ENCODE measurements around the gene OR10V1.

The OR10V1 gene

GRCh38 chr11:59671471-59671870 is 42.2 kb downstream of the OR10V1 start:
- no peak for TF ChIP-seq TAF1 (IDR thresholded peaks at IDR 0.05; ENCODE audit: borderline replicate concordance, insufficient read depth, low read length)
- TF ChIP-seq POLR2AphosphoS5 (IDR thresholded peaks at IDR 0.05; ENCODE audit: low read depth, low read length), result no peak
- TF ChIP-seq SIN3A (IDR thresholded peaks at IDR 0.05; ENCODE audit: borderline replicate concordance, insufficient read depth, low read length), result no peak
- TF ChIP-seq REST (IDR thresholded peaks at IDR 0.05; ENCODE audit: insufficient read depth in 1 of 2, low read depth in 2 of 2, low read length in 2 of 2), result no peak
- no peak for TF ChIP-seq FOXP2 (optimal IDR thresholded peaks at IDR 0.05; ENCODE audit: borderline replicate concordance, extremely low read depth, extremely low read length, insufficient read depth)

GRCh38 chr11:59669611-59670009 is 44.0 kb downstream of the OR10V1 start:
- TF ChIP-seq REST (IDR thresholded peaks at IDR 0.05; ENCODE audit: insufficient read depth in 1 of 2, low read depth in 2 of 2, low read length in 2 of 2), result no peak
- no peak for TF ChIP-seq TAF1 (IDR thresholded peaks at IDR 0.05; ENCODE audit: borderline replicate concordance, insufficient read depth, low read length)
- no peak for TF ChIP-seq POLR2AphosphoS5 (IDR thresholded peaks at IDR 0.05; ENCODE audit: low read depth, low read length)
- no peak for TF ChIP-seq FOXP2 (optimal IDR thresholded peaks at IDR 0.05; ENCODE audit: borderline replicate concordance, extremely low read depth, extremely low read length, insufficient read depth)
- no peak for TF ChIP-seq SIN3A (IDR thresholded peaks at IDR 0.05; ENCODE audit: borderline replicate concordance, insufficient read depth, low read length)

GRCh38 chr11:59668950-59669610 is 44.6 kb downstream of the OR10V1 start, which contains the start of gene PATL1:
TSS of gene PATL1 (minus strand) at chr11:59669037. CDS start at chr11:59668895, 142 bp downstream.
- peak; percentile 84; the same call in 1 of the 2 replicates for TF ChIP-seq TAF1 (IDR thresholded peaks at IDR 0.05; ENCODE audit: borderline replicate concordance, insufficient read depth, low read length)
- TF ChIP-seq REST (IDR thresholded peaks at IDR 0.05; ENCODE audit: insufficient read depth in 1 of 2, low read depth in 2 of 2, low read length in 2 of 2), result no peak
- TF ChIP-seq POLR2AphosphoS5 (IDR thresholded peaks at IDR 0.05; ENCODE audit: low read depth, low read length), result peak; percentile 92
- peak; percentile 75; the same call in 1 of the 2 replicates for TF ChIP-seq SIN3A (IDR thresholded peaks at IDR 0.05; ENCODE audit: borderline replicate concordance, insufficient read depth, low read length)

- TF ChIP-seq POLR2AphosphoS5 (IDR thresholded peaks at IDR 0.05; ENCODE audit: low read depth, low read length), result no peak
- no peak for TF ChIP-seq REST (IDR thresholded peaks at IDR 0.05; ENCODE audit: insufficient read depth in 1 of 2, low read depth in 2 of 2, low read length in 2 of 2)
- no peak for TF ChIP-seq FOXP2 (optimal IDR thresholded peaks at IDR 0.05; ENCODE audit: borderline replicate concordance, extremely low read depth, extremely low read length, insufficient read depth)
- no peak; the same call in 1 of the 2 replicates for TF ChIP-seq SIN3A (IDR thresholded peaks at IDR 0.05; ENCODE audit: borderline replicate concordance, insufficient read depth, low read length)
- no peak for TF ChIP-seq TAF1 (IDR thresholded peaks at IDR 0.05; ENCODE audit: borderline replicate concordance, insufficient read depth, low read length)
These were observed 45.3 kb downstream of the OR10V1 start for GRCh38 chr11:59668188-59668949.

All from PFSK-1 (cell line).